NCI-H2107 treated with DMSO at 0.1 percent for 48 hours (cell line): Measurements from ENCODE around the gene HSPG2.

Experiments
- DNase-seq: peaks from one replicate; lab custom pipeline; 2025; ENCODE audit not compliant: unreplicated experiment; lab: John Stamatoyannopoulos, UW

Gene HSPG2

DNA sequence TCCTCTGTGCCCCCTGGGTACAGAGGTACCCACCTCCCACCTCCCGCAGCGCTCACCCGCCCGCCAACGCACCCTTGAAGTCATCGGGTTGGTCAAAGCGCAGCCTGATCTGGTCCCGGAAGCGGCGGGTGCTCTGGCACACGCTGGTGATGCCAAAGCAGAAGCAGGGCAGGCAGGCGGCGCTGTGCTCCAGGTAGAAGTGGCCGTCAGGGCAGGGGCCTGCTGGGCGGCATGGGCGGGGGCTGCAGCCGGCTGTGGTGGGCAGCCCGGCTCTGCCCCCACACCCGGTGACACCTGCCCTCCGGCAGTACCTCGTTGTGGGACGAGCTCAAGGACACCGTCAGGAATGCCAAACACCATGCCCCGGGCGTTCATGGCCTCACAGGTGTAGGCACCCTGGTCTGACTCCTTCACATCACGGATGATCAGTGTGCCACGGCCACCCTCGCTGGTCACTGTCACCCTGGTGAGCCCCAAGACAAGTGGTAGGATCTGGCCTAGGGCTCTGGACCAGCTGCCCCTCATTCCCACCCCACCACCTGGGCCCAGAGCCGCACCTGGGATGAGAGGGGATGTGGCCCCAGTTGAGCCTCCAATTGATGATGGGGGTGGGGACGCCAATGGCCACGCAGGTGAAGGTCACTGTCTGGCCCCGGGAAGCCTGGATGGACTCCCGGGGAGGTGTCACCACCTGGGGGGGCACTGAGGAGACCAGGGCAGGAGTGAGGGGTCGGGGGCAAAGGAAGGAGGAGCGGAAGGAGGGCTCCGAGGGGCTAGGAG, 52.5 kb downstream of the HSPG2 start:
- no peak for DNase-seq

DNA sequence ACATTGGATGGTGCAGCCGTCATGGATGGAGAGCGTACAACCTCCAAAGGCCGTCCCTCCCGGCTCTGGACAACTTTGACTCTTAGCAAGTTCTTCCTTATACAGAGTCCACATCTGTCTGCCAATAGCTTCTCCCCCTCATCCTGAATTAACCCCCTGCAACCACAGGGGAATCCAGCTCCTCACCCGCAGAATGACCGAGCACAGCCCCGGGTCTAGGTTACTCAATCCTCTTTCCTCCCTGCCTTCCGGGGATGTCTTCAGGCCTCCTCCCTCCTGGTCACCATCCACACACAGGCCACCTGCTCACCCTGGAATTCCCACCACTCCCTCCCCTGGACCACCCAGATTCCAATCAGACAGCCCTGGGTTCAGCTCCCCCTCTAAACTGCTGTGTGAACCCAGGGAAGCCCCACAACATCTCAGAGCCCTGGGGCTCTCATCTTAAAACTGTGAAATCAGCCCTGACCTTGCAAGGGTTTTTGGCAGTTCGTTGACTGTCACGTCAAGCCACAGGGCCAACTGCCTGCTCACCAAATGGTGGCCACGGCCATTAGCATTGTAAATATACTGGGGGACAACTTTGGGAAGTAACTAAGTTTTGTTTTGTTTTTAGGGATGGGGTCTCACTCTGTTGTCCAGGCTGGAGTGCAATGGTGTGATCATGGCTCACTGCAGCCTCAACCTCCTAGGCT, 54.2 kb downstream of the HSPG2 start:
- no peak for DNase-seq

- DNase-seq = no peak
Measured at GRCh38 chr1:21881250-21881649, 55.9 kb downstream of the HSPG2 start.

DNA sequence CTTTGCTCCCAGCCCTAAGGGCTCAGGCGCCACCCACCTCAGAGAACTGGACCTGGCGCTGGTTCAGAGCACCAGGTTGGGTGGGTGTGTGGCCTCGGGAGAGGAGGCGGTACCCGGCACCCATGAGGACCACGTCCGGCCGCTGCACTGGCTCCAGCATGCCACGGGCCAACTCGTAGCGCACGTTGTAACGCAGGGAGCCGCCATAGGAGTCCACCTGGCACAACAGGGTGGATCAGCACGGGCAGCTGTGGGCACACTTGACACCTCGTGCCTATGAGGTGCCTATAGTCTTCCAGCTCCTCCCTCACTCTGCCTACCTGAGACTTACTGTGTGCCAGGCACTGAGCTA, 56.5 kb downstream of the HSPG2 start:
- no peak for DNase-seq

DNA sequence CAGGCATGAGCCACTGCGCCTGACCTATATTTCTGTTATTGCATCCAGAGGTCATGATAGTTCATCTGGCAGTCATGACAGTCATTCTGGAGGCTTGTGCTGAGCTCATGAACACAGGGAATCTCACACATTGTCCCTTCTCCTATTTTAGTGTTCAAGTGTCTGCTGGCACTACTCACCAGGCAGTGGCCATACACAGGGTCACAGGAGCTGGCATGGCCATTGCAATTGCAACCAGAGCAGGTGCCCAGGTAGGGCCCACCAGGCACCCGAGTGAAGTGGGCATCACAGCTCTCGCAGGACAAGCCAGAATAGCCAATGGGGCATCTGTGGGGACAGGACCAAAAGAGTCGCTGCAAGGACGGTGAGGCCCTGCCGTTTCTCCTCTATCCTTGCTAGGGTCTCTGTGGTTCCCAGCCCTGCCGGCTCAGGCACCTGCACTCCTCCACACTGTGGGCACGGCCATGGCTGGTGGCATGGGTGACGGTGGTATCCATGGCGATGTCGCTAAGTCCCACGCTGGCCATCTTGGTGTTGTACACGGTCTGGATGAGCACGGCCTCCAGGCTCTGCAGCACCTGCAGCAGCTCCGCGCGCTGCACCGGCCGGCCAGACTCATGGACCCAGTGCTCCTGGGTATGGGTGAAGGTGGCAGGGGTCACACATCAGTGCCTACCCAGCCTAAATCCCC, 57.0 kb downstream of the HSPG2 start:
- no peak for DNase-seq

DNA sequence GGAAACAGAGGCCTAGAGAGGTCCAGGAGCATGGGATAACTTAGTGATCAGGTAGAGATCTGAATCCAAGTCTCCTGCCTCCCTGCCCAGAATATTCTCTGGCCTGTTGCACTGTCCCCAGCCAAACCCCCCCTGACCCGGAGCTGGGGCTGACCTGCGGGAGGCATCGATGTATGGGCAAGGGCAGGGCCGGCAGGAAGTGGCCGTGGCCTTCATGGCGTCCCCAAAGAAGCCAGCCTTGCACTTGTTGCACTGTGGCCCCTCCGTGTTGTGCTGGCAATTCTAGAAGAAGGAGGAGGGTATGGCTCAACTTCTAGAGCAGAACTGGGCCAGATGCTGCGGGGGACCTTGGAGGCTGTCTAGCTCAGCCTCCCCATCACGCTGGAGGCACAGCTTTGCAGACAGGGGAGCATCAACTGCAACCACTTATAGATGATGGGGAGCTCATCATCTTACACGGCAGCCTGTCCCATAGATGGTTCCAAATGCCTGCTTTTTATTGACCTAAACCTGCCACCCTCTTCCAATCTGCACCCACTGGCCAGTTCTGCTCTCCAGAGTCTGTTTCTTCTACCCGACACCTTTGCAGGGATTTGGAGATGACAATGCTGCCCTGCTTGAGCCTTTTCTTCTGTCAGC, 58.2 kb downstream of the HSPG2 start:
- DNase-seq = no peak

DNA sequence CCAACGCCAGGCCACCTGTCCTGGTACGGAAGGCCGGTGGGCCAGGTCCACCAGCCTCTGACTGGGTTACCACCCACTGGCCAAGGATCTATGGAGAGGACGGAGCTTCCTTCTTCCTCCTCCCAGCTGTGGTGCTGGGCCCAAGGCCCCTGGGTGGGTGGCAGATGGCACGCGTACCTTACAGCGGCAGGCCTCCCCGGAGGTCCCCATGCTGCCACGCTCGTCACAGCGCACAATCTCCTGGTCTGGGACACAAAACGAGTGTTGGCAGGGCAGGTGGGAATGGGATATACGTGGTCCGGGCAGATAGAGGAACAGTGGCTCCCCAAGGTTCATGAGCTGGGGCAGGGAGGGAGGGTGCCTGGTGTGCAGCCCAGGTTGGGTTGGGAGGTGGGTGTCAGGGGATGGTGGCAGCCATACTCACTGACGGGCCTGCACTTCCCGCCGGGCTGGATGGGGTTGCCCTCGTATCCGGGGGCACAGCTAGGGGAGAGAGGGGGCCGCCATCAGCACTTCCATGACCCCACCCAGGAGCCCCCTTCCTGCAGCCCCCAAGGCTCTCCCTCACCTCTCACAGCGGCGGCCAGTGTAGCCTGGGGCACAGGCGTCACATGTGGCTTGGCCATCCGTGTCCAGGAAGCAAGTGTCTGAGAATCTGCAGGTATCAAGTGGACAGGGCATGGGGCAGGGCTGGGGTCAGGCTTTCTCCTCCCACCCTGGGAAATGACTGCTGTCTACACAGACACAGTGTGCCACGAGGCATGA, 58.9 kb downstream of the HSPG2 start:
- no peak for DNase-seq

DNA sequence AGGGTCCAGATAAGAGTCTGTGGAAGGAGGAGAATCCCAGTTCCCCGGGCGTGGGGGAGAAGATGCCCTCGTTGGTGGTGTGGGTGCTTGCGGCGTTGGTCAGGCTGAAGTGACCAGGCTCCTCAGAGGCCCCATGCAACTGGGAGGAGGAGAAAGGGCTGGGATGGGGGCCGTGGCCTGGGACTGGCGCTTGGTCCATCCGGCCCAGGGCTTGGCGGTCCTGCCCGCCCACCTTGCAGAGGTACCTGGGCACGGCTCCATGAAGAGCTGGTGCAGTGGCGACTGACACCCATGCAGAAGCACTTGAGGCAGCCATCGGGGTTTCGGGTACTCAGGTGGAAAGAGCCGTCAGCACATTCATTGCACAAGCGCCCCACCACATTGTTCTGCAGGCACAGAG, 60.8 kb downstream of the HSPG2 start:
- no peak for DNase-seq

DNA sequence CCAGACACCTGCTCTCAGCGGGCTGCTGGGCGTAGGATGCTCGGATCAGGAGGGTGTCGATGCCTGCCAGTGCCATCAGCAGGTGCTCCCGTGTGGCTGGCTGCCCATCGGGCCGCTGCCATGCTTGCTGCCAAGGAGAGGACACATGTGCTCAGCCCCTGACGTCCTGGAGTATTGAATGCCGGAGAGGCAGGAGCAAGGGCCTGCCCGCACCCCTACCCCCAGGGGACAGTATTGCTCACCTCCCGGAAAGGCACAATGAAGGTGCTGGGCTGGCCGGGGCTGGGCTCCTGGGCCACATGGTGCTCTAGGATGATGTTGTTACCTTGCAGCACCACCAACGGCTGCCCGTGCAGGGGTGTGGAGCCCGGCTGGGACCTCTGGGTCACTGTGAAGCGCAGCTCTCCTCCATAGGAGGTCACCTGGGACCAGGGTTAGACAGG, 61.5 kb downstream of the HSPG2 start:
- no peak for DNase-seq

DNA sequence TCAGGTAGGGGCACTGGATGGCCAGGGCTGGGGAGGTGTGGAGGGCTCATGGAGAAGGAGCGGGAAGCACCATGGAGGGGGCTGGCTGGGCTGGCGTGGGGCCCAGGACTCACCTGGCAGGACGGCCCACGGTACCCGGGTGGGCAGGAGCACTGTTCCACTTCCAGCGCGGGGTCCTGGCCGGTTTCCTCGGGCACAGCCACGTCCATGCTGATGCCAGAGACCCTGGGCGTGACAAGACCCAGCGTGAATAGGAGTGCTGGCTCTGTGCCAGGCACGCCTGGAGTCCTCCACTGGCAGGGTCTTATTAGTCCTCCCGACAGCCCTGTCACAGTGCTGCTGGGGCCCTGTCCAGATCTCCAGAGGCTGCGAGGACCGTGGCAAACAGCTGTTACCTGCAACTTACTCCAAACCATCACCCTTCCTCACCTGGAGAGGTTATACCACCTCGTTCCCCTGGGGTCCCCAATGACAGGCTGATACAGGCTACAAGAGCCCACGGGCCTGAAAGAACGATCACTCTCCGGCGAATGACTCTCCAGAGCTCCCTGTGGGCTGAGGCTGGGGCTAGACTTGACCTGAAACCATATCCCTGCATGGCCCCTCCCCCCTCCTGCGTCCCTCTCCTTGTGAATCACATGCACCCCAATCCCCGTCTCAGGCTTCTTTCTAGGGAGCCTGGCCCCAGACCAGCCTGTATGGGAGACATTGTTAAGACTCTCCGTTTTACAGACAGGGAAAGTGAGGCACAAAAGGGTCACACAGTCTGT, 62.1 kb downstream of the HSPG2 start:
- no peak for DNase-seq

- DNase-seq = no peak
Measured at GRCh38 chr1:21874328-21874727, 62.8 kb downstream of the HSPG2 start.

DNA sequence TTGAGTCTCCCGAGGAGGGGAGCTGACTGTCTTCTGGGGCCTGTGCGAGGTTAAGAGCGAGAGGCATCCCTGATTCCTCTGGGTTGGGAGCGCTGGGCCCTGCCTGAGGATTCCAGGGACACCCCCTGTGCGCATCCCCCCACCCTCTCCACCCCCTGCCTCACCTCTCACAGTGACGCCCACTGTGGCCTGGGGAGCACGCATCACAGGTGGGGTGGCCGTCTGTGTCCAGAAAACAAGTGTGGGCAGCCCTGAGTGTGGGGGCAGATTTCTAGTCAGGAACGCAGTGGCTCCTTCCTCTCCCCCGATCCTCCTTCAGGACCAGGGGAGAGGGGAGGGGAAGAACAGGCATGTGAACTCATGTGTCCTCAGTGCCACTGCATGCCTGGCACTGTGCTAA, 63.3 kb downstream of the HSPG2 start:
- DNase-seq = no peak

DNA sequence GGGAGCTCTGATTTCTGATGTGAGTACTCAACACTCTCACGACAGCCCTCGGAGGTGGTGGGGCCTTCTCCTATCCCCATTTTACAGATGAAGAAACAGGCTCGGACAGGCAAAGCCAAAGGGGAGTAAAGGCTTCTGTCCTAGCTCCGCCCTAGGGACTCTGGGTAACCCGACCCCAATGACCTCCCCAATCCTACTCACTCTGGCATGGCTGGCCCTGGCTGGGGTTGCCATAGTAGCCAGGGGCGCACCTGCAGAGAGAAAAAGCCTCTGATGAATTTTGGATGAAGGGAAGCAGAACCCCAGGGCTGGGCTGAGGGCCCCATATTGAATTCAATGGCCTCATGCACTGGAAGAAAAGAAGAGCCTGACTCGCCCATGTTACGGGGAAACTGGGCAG, 63.9 kb downstream of the HSPG2 start:
- no peak for DNase-seq

- DNase-seq = no peak
Measured at GRCh38 chr1:21872445-21873079, 64.5 kb downstream of the HSPG2 start.

DNA sequence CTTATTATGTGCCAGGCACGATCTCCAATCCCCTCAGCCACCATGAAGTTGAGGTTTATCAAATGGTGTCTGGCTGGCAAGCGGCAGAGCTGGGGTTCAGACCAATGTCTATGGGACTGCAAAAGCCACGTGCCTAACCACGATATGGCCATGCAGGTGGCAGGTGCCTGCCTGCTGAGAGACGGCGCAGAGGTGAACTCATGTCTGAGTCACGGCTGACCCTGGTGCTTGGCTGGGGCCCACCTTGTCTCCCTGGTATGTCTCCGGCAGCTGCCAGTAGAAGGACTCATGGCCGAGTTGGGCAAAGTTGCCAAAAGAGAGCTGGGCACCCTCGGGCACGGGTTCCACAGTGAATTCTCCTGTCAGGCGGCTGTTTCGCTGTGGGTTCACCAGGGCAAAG, 65.2 kb downstream of the HSPG2 start:
- no peak for DNase-seq

- DNase-seq = no peak
Measured at GRCh38 chr1:21870611-21871010, 66.5 kb downstream of the HSPG2 start.

DNA sequence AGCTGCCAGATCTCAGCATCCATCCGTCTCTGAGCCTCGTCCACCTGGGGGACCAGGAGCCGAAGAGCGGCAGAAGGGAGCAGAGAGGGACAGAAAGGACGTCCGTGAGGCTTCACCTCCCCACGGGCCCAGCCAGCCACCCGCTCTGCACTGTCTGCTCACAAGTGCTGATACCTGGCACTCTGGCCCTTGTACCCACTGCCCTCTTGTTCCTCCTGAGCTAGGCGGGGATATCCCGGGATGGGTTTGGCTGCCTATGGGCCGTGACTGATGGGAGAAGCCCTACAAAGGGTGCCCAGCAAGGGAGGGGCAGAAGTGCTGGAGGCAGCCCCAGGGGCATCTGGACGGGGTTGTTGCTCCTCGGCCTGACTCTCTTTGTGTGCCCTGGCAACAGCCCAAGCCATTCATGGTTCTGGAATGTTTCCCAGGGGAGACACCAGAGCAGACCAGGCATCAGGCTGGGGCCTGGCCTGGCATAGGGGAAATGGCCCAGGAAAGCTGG, 67.4 kb downstream of the HSPG2 start:
- DNase-seq = peak; percentile 66

DNA sequence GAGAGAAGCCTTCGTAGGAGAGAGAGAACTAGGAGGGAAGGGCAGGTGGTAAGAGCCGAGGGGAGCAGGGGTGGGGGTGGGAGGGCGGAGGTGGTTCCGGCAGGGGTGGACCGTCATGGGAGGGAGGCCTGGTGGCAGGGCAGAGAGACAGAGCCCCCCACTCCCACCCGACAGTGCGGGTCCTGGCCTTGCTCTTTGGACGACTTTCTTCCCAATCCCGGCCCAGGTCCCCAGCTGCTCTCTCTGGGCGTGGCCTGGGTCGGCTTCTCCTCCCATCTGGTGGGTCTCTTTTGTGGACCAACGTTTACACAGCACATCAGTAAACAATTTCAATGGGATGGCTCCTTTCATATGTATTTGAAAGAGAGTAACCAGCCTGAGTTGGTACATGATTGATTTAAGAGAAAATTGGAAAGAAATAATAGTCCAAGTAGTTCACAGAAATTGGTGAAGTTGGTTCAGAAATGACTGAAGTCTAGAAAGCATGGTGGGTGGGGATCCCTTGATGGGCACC, 68.1 kb downstream of the HSPG2 start:
- DNase-seq = no peak

DNA sequence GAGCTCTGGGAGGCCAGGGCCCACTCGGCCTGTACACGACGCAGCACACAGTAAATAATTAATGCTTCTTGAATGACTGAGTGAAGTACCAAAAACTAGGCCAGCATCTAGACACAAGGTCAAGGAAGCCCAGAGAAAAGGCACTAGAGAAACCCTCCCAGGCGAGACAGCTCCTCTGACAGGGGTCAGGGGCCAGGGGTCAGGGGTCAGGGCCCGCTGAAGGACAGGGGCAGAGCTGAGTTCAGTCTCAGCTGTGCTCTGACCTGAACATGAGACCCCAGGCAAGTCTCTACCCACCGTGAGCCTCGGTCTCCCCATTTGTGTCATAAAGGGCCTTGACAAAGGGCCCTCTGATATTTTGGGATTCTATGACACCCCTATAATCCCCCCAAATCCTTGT, 68.6 kb downstream of the HSPG2 start:
- no peak for DNase-seq
